Esophagus (tissue), 2 donors: ENCODE results near the gene ABHD17C. TPM values are rescaled to one million over a fixed set of nuclear protein-coding genes. Genes with fewer than 3 reads are reported as not detected.

Source experiments
- H3K27ac ChIP-seq, 2 donors: one replicate each; pipeline ENCODE4 v1.5.1; 2013; ENCODE audit warnings: low read depth in 2 of 2, mild to moderate bottlenecking in 2 of 2, inconsistent platforms in 1 of 2, low read length in 1 of 2, moderate library complexity in 1 of 2
- H3K27me3 ChIP-seq, 2 donors: one replicate each; pipeline ENCODE4 v1.6.1; 2013; ENCODE audit warnings: low read length in 2 of 2, control low read depth in 1 of 2, mild to moderate bottlenecking in 1 of 2; ENCODE audit not compliant: insufficient read depth in 2 of 2, control insufficient read depth in 1 of 2
- H3K36me3 ChIP-seq, 2 donors: one replicate each; pipeline ENCODE4 v1.6.1; 2013; ENCODE audit warnings: low read length in 1 of 2; ENCODE audit not compliant: control insufficient read depth in 2 of 2, insufficient read depth in 2 of 2
- H3K4me1 ChIP-seq, 2 donors: one replicate each; pipeline ENCODE4 v1.6.1; 2013; ENCODE audit warnings: low read length in 1 of 2; ENCODE audit not compliant: control insufficient read depth in 2 of 2, insufficient read depth in 2 of 2
- H3K4me3 ChIP-seq, 2 donors: one replicate each; pipeline ENCODE4 v1.5.1; 2013; ENCODE audit warnings: low read length in 2 of 2, mild to moderate bottlenecking in 2 of 2, low read depth in 1 of 2, moderate library complexity in 1 of 2
- H3K9me3 ChIP-seq, 2 donors: one replicate each; pipeline ENCODE4 v1.6.1; 2013; ENCODE audit warnings: mild to moderate bottlenecking in 2 of 2, low read depth in 1 of 2, low read length in 1 of 2, moderate library complexity in 1 of 2; ENCODE audit not compliant: control insufficient read depth in 2 of 2, insufficient read depth in 1 of 2
- WGBS, 2 donors: extraction: QIAGEN DNeasy Blood & Tissue Kit; methylation state at CpG; one replicate each; pipeline ENCODE4 v1.1.7; 2013; 5-methylcytosine and 5-hydroxymethylcytosine counted together
- polyA plus RNA-seq, 2 donors: library from polyadenylated mRNA; stranded (reverse); fragments of 200-250 nt; gene quantifications; one replicate each; pipeline ENCODE4 v1.2.3, GENCODE V29; 2013
- donor health status: healthy with polysubstance abuse.
- donor health status: Bipolar disorder and iron deficiency.

Gene ABHD17C
- polyA plus RNA-seq, 2 donors = 26.6 to 27.3 TPM

- Histone ChIP-seq H3K9me3 (no peaks in the 10 kb centered on the region), H3K27ac (no peak overlapping the region), H3K36me3 (no peaks in the 10 kb centered on the region), H3K27me3 (no peaks in the 10 kb centered on the region), H3K4me3 (no peak overlapping the region), H3K4me1 (peaks cover 0 to 3% of the 10 kb centered on the region in 2 donors)
- 74 to 97% methylated on average over 1 of the region's 1 CpG for WGBS, 2 donors
These were observed 3.6 kb downstream of the ABHD17C start for GRCh38 chr15:80698676-80699075.

- H3K27me3 ChIP-seq = no peaks in the 10 kb centered on the region
- no peak overlapping the region for H3K27ac ChIP-seq
- peaks cover 0 to 5% of the 10 kb centered on the region in 2 donors for H3K4me1 ChIP-seq
- 85 to 93% methylated on average over 1 of the region's 1 CpG for WGBS, 2 donors
- no peaks in the 10 kb centered on the region for H3K36me3 ChIP-seq
- H3K9me3 ChIP-seq = no peaks in the 10 kb centered on the region
- H3K4me3 ChIP-seq = no peak overlapping the region
These were observed 4.9 kb downstream of the ABHD17C start for GRCh38 chr15:80699981-80700380.

GRCh38 chr15:80701676-80702311 is 6.7 kb downstream of the ABHD17C start:
- Histone ChIP-seq H3K27me3 (no peaks in the 10 kb centered on the region), H3K9me3 (no peaks in the 10 kb centered on the region), H3K4me3 (no peak overlapping the region), H3K36me3 (no peaks in the 10 kb centered on the region), H3K27ac (peak overlapping the region; percentile 6 to 84), H3K4me1 (peaks cover 0 to 5% of the 10 kb centered on the region in 2 donors)
- 41 to 53% methylated on average over 7 of the region's 7 CpGs for WGBS, 2 donors

- Histone ChIP-seq H3K9me3 (no peaks in the 10 kb centered on the region), H3K36me3 (no peaks in the 10 kb centered on the region), H3K27me3 (no peaks in the 10 kb centered on the region), H3K4me3 (no peak overlapping the region), H3K27ac (peak overlapping the region in 1 of 2 donors; percentile 67), H3K4me1 (peaks cover 0 to 5% of the 10 kb centered on the region in 2 donors)
- 73 to 83% methylated on average over 5 of the region's 5 CpGs for WGBS, 2 donors
These were observed 8.0 kb downstream of the ABHD17C start for GRCh38 chr15:80703081-80703480.

GRCh38 chr15:80703965-80704364 is 8.9 kb downstream of the ABHD17C start:
- Histone ChIP-seq H3K36me3 (no peaks in the 10 kb centered on the region), H3K27me3 (no peaks in the 10 kb centered on the region), H3K4me1 (peaks cover 0 to 5% of the 10 kb centered on the region in 2 donors), H3K9me3 (no peaks in the 10 kb centered on the region), H3K4me3 (no peak overlapping the region), H3K27ac (no peak overlapping the region)
- 72 to 84% methylated on average over 3 of the region's 3 CpGs for WGBS, 2 donors

- no peak overlapping the region for H3K4me3 ChIP-seq
- no peak overlapping the region for H3K27ac ChIP-seq
- WGBS, 2 donors = 77 to 83% methylated on average over 8 of the region's 8 CpGs
- H3K27me3 ChIP-seq = no peaks in the 10 kb centered on the region
- peaks cover 2 to 6% of the 10 kb centered on the region in 2 donors for H3K4me1 ChIP-seq
- H3K9me3 ChIP-seq = no peaks in the 10 kb centered on the region
- no peaks in the 10 kb centered on the region for H3K36me3 ChIP-seq
These were observed 11.1 kb downstream of the ABHD17C start for GRCh38 chr15:80706161-80706560.

- Histone ChIP-seq H3K4me1 (peaks cover 0 to 7% of the 10 kb centered on the region in 2 donors), H3K4me3 (no peak overlapping the region), H3K27me3 (no peaks in the 10 kb centered on the region), H3K36me3 (no peaks in the 10 kb centered on the region), H3K9me3 (no peaks in the 10 kb centered on the region), H3K27ac (peak overlapping the region; percentile 34 to 38)
- WGBS, 2 donors = 55 to 61% methylated on average over 6 of the region's 6 CpGs
These were observed 14.4 kb downstream of the ABHD17C start for GRCh38 chr15:80709542-80709941.

GRCh38 chr15:80710635-80711554 is 15.8 kb downstream of the ABHD17C start:
- no peak overlapping the region for H3K4me3 ChIP-seq
- no peaks in the 10 kb centered on the region for H3K27me3 ChIP-seq
- H3K27ac ChIP-seq = peak overlapping the region in 1 of 2 donors; percentile 42
- H3K36me3 ChIP-seq = no peaks in the 10 kb centered on the region
- peaks cover 0 to 7% of the 10 kb centered on the region in 2 donors for H3K4me1 ChIP-seq
- 56 to 75% methylated on average over 9 of the region's 9 CpGs for WGBS, 2 donors
- no peaks in the 10 kb centered on the region for H3K9me3 ChIP-seq

GRCh38 chr15:80711886-80712285 is 16.8 kb downstream of the ABHD17C start:
- Histone ChIP-seq H3K4me1 (peaks cover 0 to 7% of the 10 kb centered on the region in 2 donors), H3K4me3 (no peak overlapping the region), H3K36me3 (peaks cover 0 to 3% of the 10 kb centered on the region in 2 donors), H3K27me3 (no peaks in the 10 kb centered on the region), H3K9me3 (no peaks in the 10 kb centered on the region), H3K27ac (no peak overlapping the region)
- WGBS, 2 donors = 89 to 90% methylated on average over 6 of the region's 6 CpGs
